GM18502 (cell line): ENCODE measurements around the gene VPS13C.

Experiments used
- ATAC-seq: cut with Tn5 transposase; IDR thresholded peaks from one replicate; pipeline ENCODE4 v1.9.1; 2021; ENCODE audit warnings: mild to moderate bottlenecking; ENCODE audit not compliant: unreplicated experiment, poor library complexity

VPS13C gene

GRCh38 chr15:61946778-61947177 is 113.5 kb downstream of the VPS13C start:
- no peak for ATAC-seq

- no peak for ATAC-seq
Measured at GRCh38 chr15:61943992-61944391, 116.3 kb downstream of the VPS13C start.

- no peak for ATAC-seq
Measured at GRCh38 chr15:61938249-61938648, 122.0 kb downstream of the VPS13C start.

GRCh38 chr15:61936528-61937195 is 123.6 kb downstream of the VPS13C start:
- no peak for ATAC-seq

- ATAC-seq, result no peak
Measured at GRCh38 chr15:61935493-61935892, 124.8 kb downstream of the VPS13C start.

GRCh38 chr15:61929452-61929851 is 130.8 kb downstream of the VPS13C start:
- ATAC-seq, result no peak

- no peak for ATAC-seq
Measured at GRCh38 chr15:61923173-61923572, 137.1 kb downstream of the VPS13C start.

- no peak for ATAC-seq
Measured at GRCh38 chr15:61921093-61921492, 139.2 kb downstream of the VPS13C start.

GRCh38 chr15:61917457-61917856 is 142.8 kb downstream of the VPS13C start:
- no peak for ATAC-seq

GRCh38 chr15:61916104-61916503 is 144.1 kb downstream of the VPS13C start:
- ATAC-seq, result no peak

- no peak for ATAC-seq
Measured at GRCh38 chr15:61915640-61916039, 144.6 kb downstream of the VPS13C start.

- ATAC-seq, result no peak
Measured at GRCh38 chr15:61910839-61911369, 149.3 kb downstream of the VPS13C start.

GRCh38 chr15:61908241-61908640 is 152.0 kb downstream of the VPS13C start:
- no peak for ATAC-seq

GRCh38 chr15:61907753-61908086 is 152.5 kb downstream of the VPS13C start:
- no peak for ATAC-seq

GRCh38 chr15:61906961-61907752 is 153.1 kb downstream of the VPS13C start:
- ATAC-seq, result no peak

- ATAC-seq, result no peak
Measured at GRCh38 chr15:61893146-61893545, 167.1 kb downstream of the VPS13C start.

GRCh38 chr15:61892140-61892539 is 168.1 kb downstream of the VPS13C start:
- no peak for ATAC-seq

- ATAC-seq, result no peak
Measured at GRCh38 chr15:61890106-61890505, 170.1 kb downstream of the VPS13C start.

- ATAC-seq, result no peak
Measured at GRCh38 chr15:61889706-61890105, 170.5 kb downstream of the VPS13C start.

GRCh38 chr15:61888074-61888780 is 172.0 kb downstream of the VPS13C start:
- ATAC-seq, result no peak

GRCh38 chr15:61880084-61880483 is 180.2 kb downstream of the VPS13C start:
- no peak for ATAC-seq
